Hepatocyte (in vitro differentiated cells): Measurements from ENCODE around the gene GIMAP2. TPM values are rescaled to one million over a fixed set of nuclear protein-coding genes. Genes with fewer than 3 reads are reported as not detected.

Experiments used
- DNase-seq: peaks from one replicate; pipeline ENCODE4 v3.0.0-alpha.2; 2016; ENCODE audit warnings: low spot score
- H2AFZ ChIP-seq: fragments of 200-600 bp; sonication (generic); 2 replicates; pipeline ENCODE4 v1.6.0; 2016; ENCODE audit warnings: antibody characterized with exemption, mild to moderate bottlenecking
- H3K27ac ChIP-seq: fragments of 200-600 bp; sonication (generic); 2 replicates; pipeline ENCODE4 v1.5.1; 2016; ENCODE audit warnings: mild to moderate bottlenecking
- H3K27me3 ChIP-seq: fragments of 200-600 bp; sonication (generic); 2 replicates; pipeline ENCODE4 v1.6.1; 2016
- H3K36me3 ChIP-seq: fragments of 200-600 bp; sonication (generic); replicated peaks from 2 replicates; pipeline ENCODE4 v1.5.1; 2016; ENCODE audit warnings: low read depth; ENCODE audit not compliant: insufficient read depth
- H3K4me1 ChIP-seq: fragments of 200-600 bp; sonication (generic); 2 replicates; pipeline ENCODE4 v1.5.1; 2016; ENCODE audit warnings: mild to moderate bottlenecking, moderate library complexity; ENCODE audit not compliant: insufficient read depth
- H3K4me2 ChIP-seq: fragments of 200-600 bp; sonication (generic); 2 replicates; pipeline ENCODE4 v1.6.0; 2016
- H3K4me3 ChIP-seq: fragments of 200-600 bp; sonication (generic); 2 replicates; pipeline ENCODE4 v1.5.1; 2016; ENCODE audit warnings: mild to moderate bottlenecking
- H3K79me2 ChIP-seq: fragments of 200-600 bp; sonication (generic); 2 replicates; pipeline ENCODE4 v1.6.0; 2017; ENCODE audit warnings: mild to moderate bottlenecking
- H3K9me2 ChIP-seq: fragments of 200-600 bp; sonication (generic); replicated peaks from 2 replicates; pipeline ENCODE4 v1.6.0; 2017; ENCODE audit warnings: mild to moderate bottlenecking; ENCODE audit not compliant: insufficient read depth
- H3K9me3 ChIP-seq: fragments of 200-600 bp; sonication (generic); 2 replicates; pipeline ENCODE4 v1.5.1; 2016; ENCODE audit warnings: low read depth, mild to moderate bottlenecking
- H4K20me1 ChIP-seq: fragments of 200-600 bp; sonication (generic); 2 replicates; pipeline ENCODE4 v1.6.0; 2016; ENCODE audit warnings: mild to moderate bottlenecking; ENCODE audit not compliant: insufficient read depth, poor library complexity, severe bottlenecking
- EZH2 ChIP-seq: fragments of 200-600 bp; sonication (generic); IDR thresholded peaks from 2 replicates; pipeline ENCODE4 v1.6.1; 2016; ENCODE audit warnings: antibody characterized with exemption, mild to moderate bottlenecking, borderline replicate concordance
- EZH2phosphoT487 ChIP-seq: fragments of 200-600 bp; sonication (generic); IDR thresholded peaks from one replicate; pipeline ENCODE4 v1.6.1; 2018; ENCODE audit warnings: antibody characterized with exemption, mild to moderate bottlenecking, low read depth, moderate library complexity; ENCODE audit not compliant: unreplicated experiment, severe bottlenecking
- WGBS: methylation state at CpG from one replicate; pipeline ENCODE4 v1.1.6; 2016; ENCODE audit warnings: low lambda C conversion rate; ENCODE audit errors: missing lambda C conversion rate; 5-methylcytosine and 5-hydroxymethylcytosine counted together
- polyA plus RNA-seq: library from polyadenylated mRNA; unstranded; fragments of >200 nt; fragmentation: Nextera tagmentation; extraction: Ambion mirVana; gene quantifications from 2 replicates; pipeline ENCODE4 v1.2.1, GENCODE V29; 2016
- total RNA-seq: library from RNA; depleted of rRNA; stranded (reverse); fragments of >200 nt; gene quantifications from 2 replicates; pipeline ENCODE4 v1.2.3, GENCODE V29; 2014
- TF ChIP-seq, protein P1 (sequence below): fragments of 200-600 bp; sonication (generic); IDR thresholded peaks from 2 replicates; pipeline ENCODE4 v1.5.1; 2016; ENCODE audit warnings: antibody characterized with exemption, mild to moderate bottlenecking; ENCODE audit not compliant: poor library complexity

The GIMAP2 gene
- total and polyA plus RNA-seq, 2 experiments from 2014 or later, result 0.23 to 1.4 TPM

DNA sequence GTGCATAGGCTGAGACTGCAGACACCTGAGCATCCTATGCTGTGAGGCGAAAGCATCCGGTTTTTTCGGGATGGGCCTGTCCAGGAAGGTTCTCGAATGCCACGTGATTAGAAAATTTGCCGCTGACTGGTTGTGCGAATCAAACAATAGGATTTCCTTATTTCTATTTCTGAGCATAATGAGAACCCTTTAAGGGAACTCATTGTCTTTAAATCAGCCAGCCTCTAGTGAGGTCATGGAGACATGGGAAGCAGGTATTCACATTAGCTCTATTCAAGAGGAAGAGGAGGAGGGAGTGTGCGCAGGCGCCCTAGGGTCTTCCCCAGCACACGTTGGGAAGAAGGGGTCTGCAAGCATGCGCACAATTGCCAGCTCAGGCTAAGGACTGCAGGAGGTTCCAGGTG, 36.5 kb downstream of the GIMAP2 start:
- Histone ChIP-seq H4K20me1 (no peaks in the 10 kb centered on the region), H3K27ac (no peak overlapping the region), H3K27me3 (no peaks in the 10 kb centered on the region), H3K4me2 (no peak overlapping the region), H2AFZ (no peak overlapping the region), H3K79me2 (no peaks in the 10 kb centered on the region), H3K9me3 (no peaks in the 10 kb centered on the region), H3K4me3 (no peak overlapping the region), H3K9me2 (no peaks in the 10 kb centered on the region), H3K36me3 (no peaks in the 10 kb centered on the region), H3K4me1 (no peaks in the 10 kb centered on the region)
- no peak for TF ChIP-seq EZH2
- TF ChIP-seq EZH2phosphoT487, result no peak
- TF ChIP-seq, protein P1, sequence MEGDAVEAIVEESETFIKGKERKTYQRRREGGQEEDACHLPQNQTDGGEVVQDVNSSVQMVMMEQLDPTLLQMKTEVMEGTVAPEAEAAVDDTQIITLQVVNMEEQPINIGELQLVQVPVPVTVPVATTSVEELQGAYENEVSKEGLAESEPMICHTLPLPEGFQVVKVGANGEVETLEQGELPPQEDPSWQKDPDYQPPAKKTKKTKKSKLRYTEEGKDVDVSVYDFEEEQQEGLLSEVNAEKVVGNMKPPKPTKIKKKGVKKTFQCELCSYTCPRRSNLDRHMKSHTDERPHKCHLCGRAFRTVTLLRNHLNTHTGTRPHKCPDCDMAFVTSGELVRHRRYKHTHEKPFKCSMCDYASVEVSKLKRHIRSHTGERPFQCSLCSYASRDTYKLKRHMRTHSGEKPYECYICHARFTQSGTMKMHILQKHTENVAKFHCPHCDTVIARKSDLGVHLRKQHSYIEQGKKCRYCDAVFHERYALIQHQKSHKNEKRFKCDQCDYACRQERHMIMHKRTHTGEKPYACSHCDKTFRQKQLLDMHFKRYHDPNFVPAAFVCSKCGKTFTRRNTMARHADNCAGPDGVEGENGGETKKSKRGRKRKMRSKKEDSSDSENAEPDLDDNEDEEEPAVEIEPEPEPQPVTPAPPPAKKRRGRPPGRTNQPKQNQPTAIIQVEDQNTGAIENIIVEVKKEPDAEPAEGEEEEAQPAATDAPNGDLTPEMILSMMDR, result no peak
- no peak for DNase-seq
- 92% methylated on average over 11 of the region's 11 CpGs for WGBS

DNA sequence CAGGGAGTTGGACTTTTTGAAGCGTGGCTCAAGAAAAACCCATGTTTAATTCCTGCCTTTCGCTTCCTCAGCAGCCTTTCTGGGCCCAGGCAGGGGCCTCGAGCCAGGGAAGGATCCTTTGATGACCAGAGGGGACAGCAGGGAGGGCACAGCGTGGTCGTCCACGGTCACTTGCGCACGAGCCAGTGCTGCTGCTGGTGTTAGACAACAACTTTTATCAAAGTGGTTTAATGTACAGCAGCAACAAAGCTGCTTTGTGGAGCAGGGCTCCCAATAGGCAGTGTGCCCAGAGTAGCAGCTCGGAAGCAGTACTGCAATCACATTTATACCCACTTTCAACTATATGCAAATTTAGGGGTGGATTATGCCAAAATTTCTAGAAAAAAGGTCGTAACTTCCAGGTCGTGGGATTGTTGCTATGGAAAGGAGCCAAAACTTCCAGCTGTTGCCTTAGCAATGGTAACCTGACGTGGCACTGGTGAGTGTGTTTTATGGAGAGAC, 37.0 kb downstream of the GIMAP2 start:
- H3K4me3 ChIP-seq, result no peak overlapping the region
- H3K79me2 ChIP-seq, result no peaks in the 10 kb centered on the region
- TF ChIP-seq, protein P1, result no peak
- TF ChIP-seq EZH2 (no peak), EZH2phosphoT487 (no peak)
- H3K9me3 ChIP-seq, result no peaks in the 10 kb centered on the region
- no peaks in the 10 kb centered on the region for H3K4me1 ChIP-seq
- no peaks in the 10 kb centered on the region for H3K36me3 ChIP-seq
- DNase-seq, result no peak
- H3K27me3 ChIP-seq, result no peaks in the 10 kb centered on the region
- H4K20me1 ChIP-seq, result no peaks in the 10 kb centered on the region
- no peak overlapping the region for H3K4me2 ChIP-seq
- no peak overlapping the region for H2AFZ ChIP-seq
- H3K9me2 ChIP-seq, result no peaks in the 10 kb centered on the region
- 71% methylated on average over 12 of the region's 12 CpGs for WGBS
- no peak overlapping the region for H3K27ac ChIP-seq

DNA sequence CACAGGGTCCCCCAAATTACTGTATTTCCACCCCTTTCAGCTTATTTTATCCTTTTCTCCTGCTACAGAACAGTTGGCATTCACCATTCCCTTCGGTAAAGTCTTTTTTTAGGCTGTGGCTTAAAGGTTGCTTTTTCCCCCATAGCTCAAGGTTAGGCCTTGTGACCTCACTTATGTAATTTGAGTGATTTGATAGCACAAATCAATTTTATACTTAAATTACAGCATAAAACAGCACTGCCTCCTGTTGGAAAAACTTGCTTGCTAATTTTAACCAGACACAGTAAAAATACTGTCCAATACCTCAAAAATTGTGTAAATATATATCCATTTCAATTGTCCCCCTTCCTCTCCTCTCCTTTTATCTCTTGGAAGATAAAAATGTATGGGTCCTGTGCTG, 38.0 kb downstream of the GIMAP2 start:
- DNase-seq, result no peak
- H3K36me3 ChIP-seq, result no peaks in the 10 kb centered on the region
- WGBS, result 78% methylated on average over 1 of the region's 1 CpG
- H3K27ac ChIP-seq, result no peak overlapping the region
- no peaks in the 10 kb centered on the region for H3K27me3 ChIP-seq
- H4K20me1 ChIP-seq, result no peaks in the 10 kb centered on the region
- H3K4me2 ChIP-seq, result no peak overlapping the region
- H2AFZ ChIP-seq, result no peak overlapping the region
- TF ChIP-seq EZH2, result no peak
- no peak for TF ChIP-seq EZH2phosphoT487
- TF ChIP-seq, protein P1, result no peak
- H3K9me3 ChIP-seq, result no peaks in the 10 kb centered on the region
- H3K9me2 ChIP-seq, result no peaks in the 10 kb centered on the region
- no peak overlapping the region for H3K4me3 ChIP-seq
- H3K4me1 ChIP-seq, result no peaks in the 10 kb centered on the region
- H3K79me2 ChIP-seq, result no peaks in the 10 kb centered on the region

DNA sequence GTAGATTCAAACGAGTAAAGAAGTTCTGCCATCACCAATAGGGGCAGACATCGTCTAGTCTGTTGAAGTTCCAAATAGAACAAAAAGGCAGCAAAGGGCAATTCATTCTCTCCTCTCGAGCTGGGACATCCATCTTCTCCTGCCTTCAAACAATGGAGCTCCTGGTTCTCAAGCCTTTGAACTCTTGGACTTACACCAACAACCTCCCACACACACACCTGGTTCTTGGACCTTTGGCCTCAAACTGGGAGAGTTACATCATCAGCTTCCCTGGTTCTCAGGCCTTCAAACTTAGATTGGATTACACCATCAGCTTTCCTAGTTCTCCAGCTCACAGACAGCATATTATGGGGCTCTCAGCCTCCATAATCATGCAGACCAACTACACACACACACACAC, 41.9 kb downstream of the GIMAP2 start:
- Histone ChIP-seq H3K27ac (no peak overlapping the region), H3K4me1 (no peaks in the 10 kb centered on the region), H2AFZ (no peak overlapping the region), H3K4me2 (no peak overlapping the region), H3K9me2 (no peaks in the 10 kb centered on the region), H3K4me3 (no peak overlapping the region), H4K20me1 (no peaks in the 10 kb centered on the region), H3K36me3 (no peaks in the 10 kb centered on the region), H3K27me3 (no peaks in the 10 kb centered on the region), H3K9me3 (no peaks in the 10 kb centered on the region), H3K79me2 (no peaks in the 10 kb centered on the region)
- TF ChIP-seq EZH2 (no peak), EZH2phosphoT487 (no peak)
- TF ChIP-seq, protein P1, result no peak
- DNase-seq, result peak; percentile 43
- 47% methylated on average over 3 of the region's 3 CpGs for WGBS
